D721Med (cell line): Measurements from ENCODE around the gene UVRAG.
"Not testable (repeated sequence)": the region's sequence is repeated elsewhere in the genome, so short reads cannot be mapped to it uniquely, and the experiment has no call there.

Experiments used
- DNase-seq: peaks from one replicate; pipeline ENCODE4 v3.0.0; 2011; ENCODE audit warnings: low spot score; ENCODE audit not compliant: insufficient read length
- FAIRE-seq: peaks from 2 replicates; lab custom pipeline; 2011; peaks lifted over from hg19 to GRCh38; lab: Jason Lieb, UNC
- CTCF ChIP-seq: IDR thresholded peaks from 2 replicates; pipeline ENCODE4 v1.5.1; 2012; ENCODE audit warnings: mild to moderate bottlenecking, control low read depth; ENCODE audit not compliant: insufficient read depth; ENCODE audit errors: missing control alignments

UVRAG gene

GRCh38 chr11:75841739-75842138 is 26.7 kb downstream of the UVRAG start:
- DNase-seq (no peak), FAIRE-seq (no peak)
- no peak for TF ChIP-seq CTCF

GRCh38 chr11:75845324-75845723 is 30.3 kb downstream of the UVRAG start:
- no peak for TF ChIP-seq CTCF
- no peak for FAIRE-seq
- no peak for DNase-seq

DNA sequence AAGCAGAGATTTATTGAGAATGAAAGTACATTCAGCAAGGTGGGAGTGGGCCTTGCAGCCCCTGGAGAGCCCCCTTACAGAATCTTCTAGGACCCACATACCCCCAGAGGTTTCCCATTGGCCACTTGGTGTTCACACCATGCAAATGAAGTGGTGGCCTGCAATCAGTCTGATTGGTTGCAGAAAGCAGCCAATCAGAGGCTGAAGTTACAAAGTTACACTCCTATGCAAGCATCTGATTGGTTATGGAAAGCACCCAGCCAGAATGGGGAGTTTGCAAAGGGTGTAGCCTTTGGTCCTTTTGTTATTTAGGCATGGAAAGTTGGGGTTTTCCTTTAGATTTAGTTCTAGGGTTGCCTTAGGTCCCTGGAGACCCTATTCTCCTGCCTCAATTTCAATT is 34.9 kb downstream of the UVRAG start:
- FAIRE-seq, result no peak
- TF ChIP-seq CTCF, result no peak
- DNase-seq, result no peak

GRCh38 chr11:75850787-75851186 is 35.8 kb downstream of the UVRAG start:
- TF ChIP-seq CTCF, result no peak
- FAIRE-seq, result no peak

GRCh38 chr11:75851203-75851602 is 36.2 kb downstream of the UVRAG start:
- no peak for FAIRE-seq
- TF ChIP-seq CTCF, result no peak
- no peak for DNase-seq

More at GRCh38 chr11:75850787-75851186, 35.8 kb downstream of the UVRAG start:
- DNase-seq, result no peak

DNA sequence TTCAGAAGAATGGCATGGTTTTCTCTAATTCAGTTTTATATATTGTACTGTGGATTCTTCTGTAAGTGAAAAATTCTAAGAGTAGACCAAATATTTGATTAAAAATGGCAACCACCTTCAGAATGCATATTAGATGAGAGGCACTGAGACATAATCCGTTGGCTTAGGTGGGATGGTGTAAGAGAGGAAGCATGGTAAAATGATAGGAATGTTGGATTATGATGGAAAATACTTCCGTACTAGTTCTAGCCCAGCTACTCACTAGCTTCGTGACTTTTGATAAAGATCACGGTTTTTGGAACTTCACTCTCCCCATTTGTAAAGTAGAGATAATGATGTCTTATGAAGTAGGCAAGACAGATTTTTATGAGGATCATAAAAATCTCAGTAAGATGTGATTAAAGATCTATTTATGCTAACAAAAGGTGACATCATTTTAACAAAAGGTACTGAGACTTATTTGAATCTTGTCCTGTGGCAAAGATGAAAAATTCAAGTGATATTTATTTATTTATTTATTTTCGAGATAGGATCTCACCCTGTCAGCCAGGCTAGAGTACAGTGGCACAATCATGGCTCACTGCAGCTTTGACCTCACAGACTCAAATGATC is 37.5 kb downstream of the UVRAG start:
- TF ChIP-seq CTCF, result no peak
- no peak for FAIRE-seq
- no peak for DNase-seq

GRCh38 chr11:75853563-75853962 is 38.6 kb downstream of the UVRAG start:
- not testable (repeated sequence) for DNase-seq, FAIRE-seq

DNA sequence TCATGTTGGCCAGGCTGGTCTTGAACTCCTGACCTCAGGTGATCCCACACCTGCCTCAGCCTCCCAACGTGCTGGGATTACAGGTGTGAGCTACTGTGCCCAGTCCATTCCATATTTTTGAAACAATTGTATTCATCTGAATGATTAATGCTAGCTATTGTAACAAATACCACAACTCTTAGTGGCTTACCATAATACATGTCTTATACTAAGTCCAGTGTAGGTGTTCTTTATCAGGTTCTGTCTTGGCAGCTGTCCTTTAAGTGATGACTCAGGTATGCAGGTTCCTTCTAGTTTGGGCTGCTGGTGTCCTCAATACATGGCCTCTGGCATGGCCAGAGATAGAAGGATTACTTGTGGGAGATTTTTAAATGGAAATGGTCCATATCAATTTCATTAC is 39.0 kb downstream of the UVRAG start:
- no peak for DNase-seq
- no peak for TF ChIP-seq CTCF
- no peak for FAIRE-seq
